HFFc6 (cell line): ENCODE results near the gene MPRIP. TPM values are rescaled to one million over a fixed set of nuclear protein-coding genes. Genes with fewer than 3 reads are reported as not detected.

Experiments used
- DNase-seq: peaks from one replicate; pipeline ENCODE4 v3.0.0-alpha.2; 2018
- H3K27ac Mint-ChIP-seq: 2 replicates; pipeline ENCODE4 v1.8.0; 2020; ENCODE audit warnings: mild to moderate bottlenecking, mixed read lengths
- H3K27me3 Mint-ChIP-seq: 2 replicates; pipeline ENCODE4 v1.8.0; 2021; ENCODE audit warnings: mild to moderate bottlenecking, moderate library complexity, mixed read lengths; ENCODE audit not compliant: insufficient read depth
- H3K36me3 Mint-ChIP-seq: 2 replicates; pipeline ENCODE4 v1.8.0; 2021; ENCODE audit warnings: low read depth, mixed read lengths
- H3K4me1 Mint-ChIP-seq: 2 replicates; pipeline ENCODE4 v1.8.0; 2020; ENCODE audit warnings: low read depth, mixed read lengths
- H3K4me3 Mint-ChIP-seq: 2 replicates; pipeline ENCODE4 v1.8.0; 2020; ENCODE audit warnings: mild to moderate bottlenecking, moderate library complexity, mixed read lengths
- H3K9me3 Mint-ChIP-seq: 2 replicates; pipeline ENCODE4 v1.8.0; 2020; ENCODE audit warnings: mild to moderate bottlenecking, mixed read lengths
- total RNA-seq, 6 experiments: library from RNA; stranded (reverse); fragmentation: NEBNext Ultra II Directional; extraction: Animal tissue kit (Norgen Biotek cat#: 25700); gene quantifications; 2 replicates in 1 of 6; 3 replicates in 5 of 6; pipeline ENCODE4 v1.2.3, GENCODE V29; 2021
- TF ChIP-seq, protein P1 (sequence below): fragments of 200-600 bp; sonication (generic); IDR thresholded peaks from 2 replicates; pipeline ENCODE4 v1.5.0; 2021; ENCODE audit warnings: antibody characterized with exemption, mild to moderate bottlenecking

The MPRIP gene
- total RNA-seq, 6 experiments from 2014 or later, result 350 to 409 (median 372) TPM

- peaks cover 6% of the 10 kb centered on the region for H3K4me1 Mint-ChIP-seq
- DNase-seq, result no peak
- H3K9me3 Mint-ChIP-seq, result peaks cover 3% of the 10 kb centered on the region; the same call in 1 of the 2 replicates
- no peak overlapping the region for H3K27ac Mint-ChIP-seq
- H3K27me3 Mint-ChIP-seq, result peaks cover 1% of the 10 kb centered on the region
- TF ChIP-seq, protein P1, sequence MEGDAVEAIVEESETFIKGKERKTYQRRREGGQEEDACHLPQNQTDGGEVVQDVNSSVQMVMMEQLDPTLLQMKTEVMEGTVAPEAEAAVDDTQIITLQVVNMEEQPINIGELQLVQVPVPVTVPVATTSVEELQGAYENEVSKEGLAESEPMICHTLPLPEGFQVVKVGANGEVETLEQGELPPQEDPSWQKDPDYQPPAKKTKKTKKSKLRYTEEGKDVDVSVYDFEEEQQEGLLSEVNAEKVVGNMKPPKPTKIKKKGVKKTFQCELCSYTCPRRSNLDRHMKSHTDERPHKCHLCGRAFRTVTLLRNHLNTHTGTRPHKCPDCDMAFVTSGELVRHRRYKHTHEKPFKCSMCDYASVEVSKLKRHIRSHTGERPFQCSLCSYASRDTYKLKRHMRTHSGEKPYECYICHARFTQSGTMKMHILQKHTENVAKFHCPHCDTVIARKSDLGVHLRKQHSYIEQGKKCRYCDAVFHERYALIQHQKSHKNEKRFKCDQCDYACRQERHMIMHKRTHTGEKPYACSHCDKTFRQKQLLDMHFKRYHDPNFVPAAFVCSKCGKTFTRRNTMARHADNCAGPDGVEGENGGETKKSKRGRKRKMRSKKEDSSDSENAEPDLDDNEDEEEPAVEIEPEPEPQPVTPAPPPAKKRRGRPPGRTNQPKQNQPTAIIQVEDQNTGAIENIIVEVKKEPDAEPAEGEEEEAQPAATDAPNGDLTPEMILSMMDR, result no peak
- 0 out of 2 replicates have a peak, but pooled peaks cover 3% of the 10 kb centered on the region for H3K36me3 Mint-ChIP-seq
- H3K4me3 Mint-ChIP-seq, result no peak overlapping the region
Observed at GRCh38 chr17:17017343-17018014, 24.8 kb upstream of the MPRIP start.

GRCh38 chr17:17018021-17018441, 24.2 kb upstream of the MPRIP start:
- peaks cover 3% of the 10 kb centered on the region; the same call in 1 of the 2 replicates for H3K9me3 Mint-ChIP-seq
- H3K4me3 Mint-ChIP-seq, result no peak overlapping the region
- peaks cover 6% of the 10 kb centered on the region for H3K4me1 Mint-ChIP-seq
- H3K36me3 Mint-ChIP-seq, result 0 out of 2 replicates have a peak, but pooled peaks cover 3% of the 10 kb centered on the region
- DNase-seq, result no peak
- H3K27me3 Mint-ChIP-seq, result peaks cover 1% of the 10 kb centered on the region
- TF ChIP-seq, protein P1, result no peak
- H3K27ac Mint-ChIP-seq, result no peak overlapping the region

- H3K27ac Mint-ChIP-seq, result no peak overlapping the region
- H3K36me3 Mint-ChIP-seq, result 0 out of 2 replicates have a peak, but pooled peaks cover 3% of the 10 kb centered on the region
- peaks cover 6% of the 10 kb centered on the region for H3K4me1 Mint-ChIP-seq
- no peak for DNase-seq
- H3K9me3 Mint-ChIP-seq, result peaks cover 3% of the 10 kb centered on the region; the same call in 1 of the 2 replicates
- no peak overlapping the region for H3K4me3 Mint-ChIP-seq
- TF ChIP-seq, protein P1, result no peak
- H3K27me3 Mint-ChIP-seq, result peaks cover 1% of the 10 kb centered on the region
Observed at GRCh38 chr17:17018612-17019429, 23.4 kb upstream of the MPRIP start.

DNA sequence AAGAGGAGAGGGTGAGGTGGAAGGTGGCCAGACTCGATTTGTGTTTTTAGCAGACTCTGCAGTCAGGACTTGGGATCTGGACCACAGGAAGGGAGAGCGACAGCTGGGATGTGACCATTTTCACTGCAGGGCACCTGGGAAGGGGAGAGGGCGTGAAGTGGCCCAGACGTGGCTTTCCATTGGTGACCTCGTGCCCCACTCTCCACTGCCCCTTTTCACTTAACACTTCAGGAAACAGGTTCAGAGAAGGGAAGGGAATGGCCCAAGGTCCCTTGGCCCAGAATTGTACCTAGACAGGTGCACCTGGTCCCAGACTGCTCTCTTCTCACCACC, 22.9 kb upstream of the MPRIP start:
- H3K4me3 Mint-ChIP-seq, result no peak overlapping the region
- peaks cover 5% of the 10 kb centered on the region for H3K4me1 Mint-ChIP-seq
- no peak for DNase-seq

GRCh38 chr17:17019891-17020456, 22.3 kb upstream of the MPRIP start:
- Mint-ChIP-seq H3K27ac (no peak overlapping the region), H3K4me1 (no peaks in the 10 kb centered on the region; the same call in none of the 2 replicates), H3K36me3 (0 out of 2 replicates have a peak, but pooled peaks cover 3% of the 10 kb centered on the region), H3K9me3 (peaks cover 3% of the 10 kb centered on the region; the same call in 1 of the 2 replicates), H3K4me3 (no peak overlapping the region), H3K27me3 (peaks cover 1% of the 10 kb centered on the region)
- TF ChIP-seq, protein P1, result no peak
- no peak for DNase-seq

More for the DNA sequence above, 22.9 kb upstream of the MPRIP start:
- TF ChIP-seq, protein P1, result no peak
- Mint-ChIP-seq H3K27ac (no peak overlapping the region), H3K36me3 (0 out of 2 replicates have a peak, but pooled peaks cover 3% of the 10 kb centered on the region), H3K9me3 (peaks cover 3% of the 10 kb centered on the region; the same call in 1 of the 2 replicates), H3K27me3 (peaks cover 1% of the 10 kb centered on the region)
